Activated CD4-positive, alpha-beta T cell treated with anti-CD3 and anti-CD28 coated beads, Interleukin-2, amount 50 U/mL, for 48 hours (primary cell): ENCODE results near the gene HPS5.
"Not testable (repeated sequence)": the region's sequence is repeated elsewhere in the genome, so short reads cannot be mapped to it uniquely, and the experiment has no call there.

Experiments
- DNase-seq, 2 experiments: peaks; one replicate each; pipeline ENCODE4 v3.0.0-alpha.2; 2020

HPS5 gene

GRCh38 chr11:18267335-18268133, 54.4 kb downstream of the HPS5 start:
- DNase-seq = not testable (repeated sequence)

- DNase-seq = no peak
Observed at GRCh38 chr11:18265949-18266348, 56.0 kb downstream of the HPS5 start, which contains the start of gene SAA1. TSS of gene SAA1 (plus strand) at chr11:18266264. CDS start at chr11:18266888, 624 bp downstream.

GRCh38 chr11:18264677-18265555, 57.0 kb downstream of the HPS5 start:
- no peak for DNase-seq

GRCh38 chr11:18264035-18264434, 57.9 kb downstream of the HPS5 start:
- DNase-seq = no peak

- not testable (repeated sequence) for DNase-seq
Observed at GRCh38 chr11:18262681-18263350, 59.1 kb downstream of the HPS5 start.

- DNase-seq = no peak
Observed at GRCh38 chr11:18261721-18262120, 60.2 kb downstream of the HPS5 start.

GRCh38 chr11:18259259-18259658, 62.7 kb downstream of the HPS5 start:
- no peak for DNase-seq

- DNase-seq = no peak
Observed at GRCh38 chr11:18254781-18255361, 67.1 kb downstream of the HPS5 start.

GRCh38 chr11:18253778-18254338, 68.1 kb downstream of the HPS5 start:
- no peak for DNase-seq

- DNase-seq = no peak
Observed at GRCh38 chr11:18253233-18253632, 68.7 kb downstream of the HPS5 start.

- DNase-seq = no peak
Observed at GRCh38 chr11:18248561-18248960, 73.4 kb downstream of the HPS5 start, which contains the start of gene SAA2. TSS of gene SAA2 (minus strand) at chr11:18248668. CDS start at chr11:18248011, 657 bp downstream.

- DNase-seq = not testable (repeated sequence)
Observed at GRCh38 chr11:18247191-18247581, 74.8 kb downstream of the HPS5 start.

GRCh38 chr11:18246379-18247190, 75.4 kb downstream of the HPS5 start:
- DNase-seq = peak; percentile 28 to 36

GRCh38 chr11:18245396-18245795, 76.5 kb downstream of the HPS5 start:
- DNase-seq = no peak

- DNase-seq = peak; percentile 60 to 70
Observed at GRCh38 chr11:18243783-18244362, 78.1 kb downstream of the HPS5 start.

- DNase-seq = no peak
Observed at GRCh38 chr11:18239655-18240054, 82.3 kb downstream of the HPS5 start.

GRCh38 chr11:18236664-18237356, 85.1 kb downstream of the HPS5 start, which contains the start of gene SAA4:
TSS of gene SAA4 (minus strand) at chr11:18236802. CDS start at chr11:18235926, 876 bp downstream.
- DNase-seq = no peak

- DNase-seq = no peak
Observed at GRCh38 chr11:18235394-18236334, 86.3 kb downstream of the HPS5 start.

GRCh38 chr11:18233912-18234311, 88.0 kb downstream of the HPS5 start:
- no peak for DNase-seq
